ENCODE data around the gene REV3L.

GRCh38 chr6:111484633-111484930 is 1.6 kb upstream of the REV3L start:
- TF ChIP-seq, protein P1, sequence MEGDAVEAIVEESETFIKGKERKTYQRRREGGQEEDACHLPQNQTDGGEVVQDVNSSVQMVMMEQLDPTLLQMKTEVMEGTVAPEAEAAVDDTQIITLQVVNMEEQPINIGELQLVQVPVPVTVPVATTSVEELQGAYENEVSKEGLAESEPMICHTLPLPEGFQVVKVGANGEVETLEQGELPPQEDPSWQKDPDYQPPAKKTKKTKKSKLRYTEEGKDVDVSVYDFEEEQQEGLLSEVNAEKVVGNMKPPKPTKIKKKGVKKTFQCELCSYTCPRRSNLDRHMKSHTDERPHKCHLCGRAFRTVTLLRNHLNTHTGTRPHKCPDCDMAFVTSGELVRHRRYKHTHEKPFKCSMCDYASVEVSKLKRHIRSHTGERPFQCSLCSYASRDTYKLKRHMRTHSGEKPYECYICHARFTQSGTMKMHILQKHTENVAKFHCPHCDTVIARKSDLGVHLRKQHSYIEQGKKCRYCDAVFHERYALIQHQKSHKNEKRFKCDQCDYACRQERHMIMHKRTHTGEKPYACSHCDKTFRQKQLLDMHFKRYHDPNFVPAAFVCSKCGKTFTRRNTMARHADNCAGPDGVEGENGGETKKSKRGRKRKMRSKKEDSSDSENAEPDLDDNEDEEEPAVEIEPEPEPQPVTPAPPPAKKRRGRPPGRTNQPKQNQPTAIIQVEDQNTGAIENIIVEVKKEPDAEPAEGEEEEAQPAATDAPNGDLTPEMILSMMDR (conservative IDR thresholded peaks at IDR 0.05 in 1 of 2, IDR thresholded peaks at IDR 0.05 in 1 of 2; ENCODE audit: extremely low read depth in 1 of 2, insufficient read depth in 1 of 2, low read depth in 1 of 2, low read length in 2 of 2): no peak
- TF ChIP-seq EZH2 (IDR thresholded peaks at IDR 0.05; ENCODE audit: borderline replicate concordance, low read length): no peak

All from mammary epithelial cell (primary cell).